A375 (cell line): Measurements from ENCODE around the gene PLAC9. TPM values are rescaled to one million over a fixed set of nuclear protein-coding genes. Genes with fewer than 3 reads are reported as not detected.

Source experiments
- total RNA-seq: library from RNA; depleted of rRNA; stranded (reverse); fragments of >200 nt; shearing (Covaris generic); gene quantifications from 2 replicates; pipeline ENCODE4 v1.2.3, GENCODE V29; 2014; rRNA removed

The PLAC9 gene, protein sequence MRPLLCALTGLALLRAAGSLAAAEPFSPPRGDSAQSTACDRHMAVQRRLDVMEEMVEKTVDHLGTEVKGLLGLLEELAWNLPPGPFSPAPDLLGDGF
- total RNA-seq = 0.34 TPM in 1 of 2 replicates, not detected in the other

GRCh38 chr10:80132299-80133139 lies at the start of gene PLAC9:
Gene PLAC9 (plus strand): TSS chr10:80132730. CDS start chr10:80132763, 33 bp downstream.

Other genes with a start within 250 kb of the PLAC9 start
- gene SFTPD, start 183.6 kb upstream of the PLAC9 start, total RNA-seq = not detected in 2 replicates
- 10.3 and 18.3 TPM in 2 replicates for gene TMEM254, start 54.1 kb upstream of the PLAC9 start, total RNA-seq
- 131 and 160 TPM in 2 replicates for gene ANXA11, start 72.8 kb downstream of the PLAC9 start, total RNA-seq
- gene MAT1A, start 156.9 kb downstream of the PLAC9 start, total RNA-seq = 0.08 and 0.19 TPM in 2 replicates
- not detected in 2 replicates for gene DYDC1, start 224.0 kb downstream of the PLAC9 start, total RNA-seq
- not detected in 2 replicates for gene DYDC2, start 224.1 kb downstream of the PLAC9 start, total RNA-seq